PC-3 (cell line): ENCODE measurements around the gene SLC9A6. TPM values are rescaled to one million over a fixed set of nuclear protein-coding genes. Genes with fewer than 3 reads are reported as not detected.
"Not testable (repeated sequence)": the region's sequence is repeated elsewhere in the genome, so short reads cannot be mapped to it uniquely, and the experiment has no call there.

Experiments used
- ATAC-seq: fragments of 200-7000 bp; cut with Tn5 transposase; 2 replicates; pipeline ENCODE4 v1.9.1; 2020; ENCODE audit warnings: mild to moderate bottlenecking, moderate library complexity
- BruUV-seq: library from RNA; stranded (reverse); fragments of 400-500 nt; replicated peaks from 2 replicates; lab custom pipeline; 2021; lab: Mats Ljungman, UMichigan
- CTCF ChIA-PET: fragments of 300-600 bp; sonication (Branson Sonifier 250); formaldehyde crosslinking; loops from one replicate; lab custom pipeline; 2022; ENCODE audit warnings: antibody characterized with exemption; lab: Charles Lee
- POLR2A ChIA-PET: fragments of 300-600 bp; sonication (Branson Sonifier 250); formaldehyde crosslinking; loops from one replicate; lab custom pipeline; 2022; ENCODE audit warnings: antibody characterized with exemption; ENCODE audit not compliant: unreplicated experiment; lab: Charles Lee
- DNase-seq: peaks from one replicate; pipeline ENCODE4 v3.0.0-alpha.2; 2015
- H2AFZ ChIP-seq: fragments of 300-600 bp; sonication (generic); 2 replicates; pipeline ENCODE4 v1.6.0; 2016; ENCODE audit warnings: antibody characterized with exemption, low read length
- H3F3A ChIP-seq: fragments of 300-600 bp; sonication (generic); one replicate; pipeline ENCODE4 v1.6.0; 2017; ENCODE audit warnings: antibody characterized with exemption, low read length, control low read depth, mild to moderate bottlenecking; ENCODE audit not compliant: unreplicated experiment
- H3K27ac ChIP-seq: fragments of 300-600 bp; sonication (generic); 2 replicates; pipeline ENCODE4 v1.5.1; 2016; ENCODE audit warnings: mild to moderate bottlenecking, low read length
- H3K27me3 ChIP-seq: fragments of 300-600 bp; sonication (generic); 2 replicates; pipeline ENCODE4 v1.6.1; 2016; ENCODE audit warnings: low read length, mixed read lengths
- H3K36me3 ChIP-seq: fragments of 300-600 bp; sonication (generic); 2 replicates; pipeline ENCODE4 v1.6.1; 2016; ENCODE audit warnings: low read depth, mixed run types, low read length, mixed read lengths
- H3K4me1 ChIP-seq: fragments of 300-600 bp; sonication (generic); 2 replicates; pipeline ENCODE4 v1.5.1; 2016; ENCODE audit warnings: low read length; ENCODE audit not compliant: insufficient read depth
- H3K4me2 ChIP-seq: fragments of 300-600 bp; sonication (generic); 2 replicates; pipeline ENCODE4 v1.6.0; 2016; ENCODE audit warnings: low read length
- H3K4me3 ChIP-seq: fragments of 300-600 bp; sonication (generic); 2 replicates; pipeline ENCODE4 v1.5.1; 2016; ENCODE audit warnings: mild to moderate bottlenecking, low read length, mixed read lengths
- H3K79me2 ChIP-seq: fragments of 300-600 bp; sonication (generic); 2 replicates; pipeline ENCODE4 v1.6.1; 2017; ENCODE audit warnings: low read length, mixed read lengths
- H3K9ac ChIP-seq: fragments of 300-600 bp; sonication (generic); 2 replicates; pipeline ENCODE4 v1.6.0; 2016; ENCODE audit warnings: mild to moderate bottlenecking, low read length
- H3K9me2 ChIP-seq: fragments of 300-600 bp; sonication (generic); replicated peaks from 2 replicates; pipeline ENCODE4 v1.6.1; 2016; ENCODE audit warnings: mixed run types, low read length, mixed read lengths
- H3K9me3 ChIP-seq: fragments of 300-600 bp; sonication (generic); 2 replicates; pipeline ENCODE4 v1.6.1; 2016; ENCODE audit warnings: low read length, mixed read lengths
- H4K20me1 ChIP-seq: fragments of 300-600 bp; sonication (generic); 2 replicates; pipeline ENCODE4 v1.6.1; 2016; ENCODE audit warnings: low read length, mixed read lengths
- EZH2 ChIP-seq: fragments of 300-600 bp; sonication (generic); IDR thresholded peaks from one replicate; pipeline ENCODE4 v1.6.1; 2017; ENCODE audit warnings: antibody characterized with exemption, mild to moderate bottlenecking, low read length; ENCODE audit not compliant: unreplicated experiment
- EZH2phosphoT487 ChIP-seq: fragments of 300-600 bp; sonication (generic); IDR thresholded peaks from 2 replicates; pipeline ENCODE4 v1.6.1; 2018; ENCODE audit warnings: mild to moderate bottlenecking, antibody characterized with exemption, low read length, borderline replicate concordance
- intact Hi-C: fragments of 100-400 bp; cut with micrococcal nuclease; formaldehyde crosslinking; loops from 2 replicates; pipeline ENCODE4 v1.9.0; 2023
- total RNA-seq: library from RNA; depleted of rRNA; stranded (reverse); fragments of >200 nt; gene quantifications from 2 replicates; pipeline ENCODE4 v1.2.3, GENCODE V29; 2014
- TF ChIP-seq, protein P1 (sequence below): fragments of 300-600 bp; sonication (generic); conservative IDR thresholded peaks from 2 replicates; pipeline ENCODE4 v1.5.1; 2017; ENCODE audit warnings: antibody characterized with exemption, low read depth, mild to moderate bottlenecking, low read length

The SLC9A6 gene
- total RNA-seq, 1 experiment from 2014 or later = 14.4 TPM

DNA sequence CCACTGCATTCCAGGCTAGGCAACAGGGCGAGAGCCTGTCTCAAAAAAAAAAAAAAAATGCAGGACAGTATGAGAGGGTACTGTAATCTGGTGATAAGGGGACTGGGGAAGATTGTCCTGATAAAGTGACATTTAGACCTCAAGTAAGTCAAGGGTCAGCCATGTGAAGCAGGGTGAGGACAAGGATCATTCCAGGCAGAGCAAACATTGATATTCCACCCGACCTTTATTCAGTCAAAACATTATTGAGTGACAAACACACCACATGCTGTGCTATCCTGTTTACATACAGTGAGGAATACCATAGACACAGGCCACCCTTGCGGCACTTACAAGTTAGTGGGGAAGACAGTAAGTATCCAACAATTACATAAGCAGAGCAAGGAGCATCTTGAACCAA, 64.4 kb downstream of the SLC9A6 start:
- no peak overlapping the region for H3K27ac ChIP-seq
- H3K79me2 ChIP-seq = no peaks in the 10 kb centered on the region
- no peak overlapping the region for H3K4me3 ChIP-seq
- H3F3A ChIP-seq = peaks cover 7% of the 10 kb centered on the region
- peaks cover 36% of the 10 kb centered on the region for H3K4me1 ChIP-seq
- H3K9me2 ChIP-seq = no peaks in the 10 kb centered on the region
- intact Hi-C loops = loop anchor here (5.0 kb wide), 1 partner anchor 113 kb away; no protein-coding TSS in a partner anchor
- TF ChIP-seq, protein P1, sequence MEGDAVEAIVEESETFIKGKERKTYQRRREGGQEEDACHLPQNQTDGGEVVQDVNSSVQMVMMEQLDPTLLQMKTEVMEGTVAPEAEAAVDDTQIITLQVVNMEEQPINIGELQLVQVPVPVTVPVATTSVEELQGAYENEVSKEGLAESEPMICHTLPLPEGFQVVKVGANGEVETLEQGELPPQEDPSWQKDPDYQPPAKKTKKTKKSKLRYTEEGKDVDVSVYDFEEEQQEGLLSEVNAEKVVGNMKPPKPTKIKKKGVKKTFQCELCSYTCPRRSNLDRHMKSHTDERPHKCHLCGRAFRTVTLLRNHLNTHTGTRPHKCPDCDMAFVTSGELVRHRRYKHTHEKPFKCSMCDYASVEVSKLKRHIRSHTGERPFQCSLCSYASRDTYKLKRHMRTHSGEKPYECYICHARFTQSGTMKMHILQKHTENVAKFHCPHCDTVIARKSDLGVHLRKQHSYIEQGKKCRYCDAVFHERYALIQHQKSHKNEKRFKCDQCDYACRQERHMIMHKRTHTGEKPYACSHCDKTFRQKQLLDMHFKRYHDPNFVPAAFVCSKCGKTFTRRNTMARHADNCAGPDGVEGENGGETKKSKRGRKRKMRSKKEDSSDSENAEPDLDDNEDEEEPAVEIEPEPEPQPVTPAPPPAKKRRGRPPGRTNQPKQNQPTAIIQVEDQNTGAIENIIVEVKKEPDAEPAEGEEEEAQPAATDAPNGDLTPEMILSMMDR = no peak
- TF ChIP-seq EZH2phosphoT487 (no peak), EZH2 (no peak)
- ChIA-PET POLR2A (no interaction called here), CTCF (no interaction called here)
- H3K9me3 ChIP-seq = no peaks in the 10 kb centered on the region
- ATAC-seq (no peak), DNase-seq (no peak)
- H2AFZ ChIP-seq = no peak overlapping the region
- H3K36me3 ChIP-seq = no peaks in the 10 kb centered on the region
- no peaks in the 10 kb centered on the region for H3K27me3 ChIP-seq
- no peaks in the 10 kb centered on the region for H4K20me1 ChIP-seq
- BruUV-seq = no TSS peak
- no peak overlapping the region for H3K9ac ChIP-seq
- no peak overlapping the region for H3K4me2 ChIP-seq

- H4K20me1 ChIP-seq, DNase-seq, intact Hi-C loops, H3K9ac ChIP-seq, H2AFZ ChIP-seq, H3K27ac ChIP-seq, H3K79me2 ChIP-seq, H3K4me2 ChIP-seq, ATAC-seq, H3K9me3 ChIP-seq, H3K36me3 ChIP-seq, H3K27me3 ChIP-seq, BruUV-seq, CTCF ChIA-PET, H3K4me3 ChIP-seq, POLR2A ChIA-PET, H3F3A ChIP-seq, H3K9me2 ChIP-seq: not testable (repeated sequence)
- H3K4me1 ChIP-seq = peaks cover 27% of the 10 kb centered on the region
These were observed 65.6 kb downstream of the SLC9A6 start for GRCh38 chrX:136050875-136051274.

DNA sequence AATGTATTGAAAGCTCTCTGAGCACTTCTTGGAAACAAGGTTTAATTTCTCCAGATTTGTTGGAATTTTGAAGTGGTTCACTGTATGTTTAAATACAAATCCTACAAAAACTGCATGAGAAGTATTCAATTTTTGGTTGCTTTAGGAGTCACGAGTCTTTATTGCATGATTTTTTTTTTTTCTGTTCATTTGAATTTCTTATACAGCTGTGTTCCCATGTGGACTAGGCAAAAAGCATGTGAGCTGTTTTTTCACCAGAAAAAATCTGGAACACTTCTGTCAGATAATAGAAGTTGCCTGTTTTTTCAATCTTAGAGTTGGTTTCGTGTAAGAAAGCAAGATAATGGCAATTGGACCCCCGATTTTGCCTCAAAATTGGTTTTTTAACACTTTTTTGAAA, 66.4 kb downstream of the SLC9A6 start:
- DNase-seq (no peak), ATAC-seq (no peak)
- ChIA-PET POLR2A (no interaction called here), CTCF (no interaction called here)
- H3K4me2 ChIP-seq = no peak overlapping the region
- H3K79me2 ChIP-seq = no peaks in the 10 kb centered on the region
- H2AFZ ChIP-seq = no peak overlapping the region
- no peaks in the 10 kb centered on the region for H3K9me2 ChIP-seq
- no peak overlapping the region for H3K4me3 ChIP-seq
- TF ChIP-seq EZH2phosphoT487 (no peak), EZH2 (no peak)
- TF ChIP-seq, protein P1 = no peak
- peaks cover 26% of the 10 kb centered on the region for H3K4me1 ChIP-seq
- no peaks in the 10 kb centered on the region for H3K9me3 ChIP-seq
- H3K27ac ChIP-seq = no peak overlapping the region
- H4K20me1 ChIP-seq = no peaks in the 10 kb centered on the region
- H3K9ac ChIP-seq = no peak overlapping the region
- BruUV-seq = no TSS peak
- intact Hi-C loops = no loop called here
- H3F3A ChIP-seq = peaks cover 7% of the 10 kb centered on the region
- H3K36me3 ChIP-seq = no peaks in the 10 kb centered on the region
- H3K27me3 ChIP-seq = no peaks in the 10 kb centered on the region
